CD4-positive, alpha-beta T cell treated with Interleukin-2 at 100 ng/mL for 4 hours (primary cell): Measurements from ENCODE around the gene C16orf92.
"Not testable (repeated sequence)": the region's sequence is repeated elsewhere in the genome, so short reads cannot be mapped to it uniquely, and the experiment has no call there.

ENCODE experiments used
- DNase-seq: peaks from one replicate; pipeline ENCODE4 v3.0.0-alpha.2; 2020; ENCODE audit warnings: low spot score

The C16orf92 gene

DNA sequence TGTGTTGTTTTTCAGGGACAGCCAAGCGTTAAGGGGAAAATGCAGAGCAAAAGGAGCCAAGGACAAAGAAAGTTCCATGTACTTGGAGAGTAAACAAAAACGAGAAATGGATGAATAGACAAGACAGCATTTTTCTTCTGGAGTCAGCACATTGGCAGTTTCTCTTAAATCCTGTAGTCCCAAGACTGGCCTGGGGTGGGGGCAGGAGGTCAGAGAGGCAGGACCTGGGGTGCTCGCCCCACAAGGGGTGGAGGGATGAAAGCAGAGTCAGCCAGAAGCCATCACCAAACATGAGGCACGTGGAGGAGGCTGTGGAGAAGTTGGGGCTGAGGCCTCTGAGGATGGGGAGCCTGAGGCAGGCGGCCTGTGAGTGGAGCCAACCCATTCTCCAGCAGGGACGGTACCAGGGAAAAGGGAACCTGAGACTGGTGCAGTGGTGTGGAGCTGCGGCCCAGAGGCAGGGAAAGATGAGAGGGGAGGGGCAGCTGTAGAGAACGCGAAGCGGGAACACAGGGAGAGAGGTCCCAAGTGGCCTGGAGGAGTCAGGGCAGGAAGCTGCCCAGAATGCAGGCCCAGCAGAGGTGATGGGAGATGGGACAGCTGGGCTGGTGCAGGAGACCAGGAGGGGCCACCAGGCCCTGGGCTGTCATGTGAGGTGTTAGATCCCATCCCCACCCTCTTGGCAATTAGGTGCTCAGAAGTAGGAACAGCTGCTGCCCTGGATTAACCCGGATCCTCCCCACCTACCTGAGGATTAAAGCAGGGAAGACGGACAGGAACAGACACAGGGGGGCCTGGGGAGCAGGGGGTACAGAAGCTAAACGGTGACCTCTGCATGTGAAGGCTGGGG lies 4.8 kb downstream of the C16orf92 start:
- DNase-seq = no peak

DNA sequence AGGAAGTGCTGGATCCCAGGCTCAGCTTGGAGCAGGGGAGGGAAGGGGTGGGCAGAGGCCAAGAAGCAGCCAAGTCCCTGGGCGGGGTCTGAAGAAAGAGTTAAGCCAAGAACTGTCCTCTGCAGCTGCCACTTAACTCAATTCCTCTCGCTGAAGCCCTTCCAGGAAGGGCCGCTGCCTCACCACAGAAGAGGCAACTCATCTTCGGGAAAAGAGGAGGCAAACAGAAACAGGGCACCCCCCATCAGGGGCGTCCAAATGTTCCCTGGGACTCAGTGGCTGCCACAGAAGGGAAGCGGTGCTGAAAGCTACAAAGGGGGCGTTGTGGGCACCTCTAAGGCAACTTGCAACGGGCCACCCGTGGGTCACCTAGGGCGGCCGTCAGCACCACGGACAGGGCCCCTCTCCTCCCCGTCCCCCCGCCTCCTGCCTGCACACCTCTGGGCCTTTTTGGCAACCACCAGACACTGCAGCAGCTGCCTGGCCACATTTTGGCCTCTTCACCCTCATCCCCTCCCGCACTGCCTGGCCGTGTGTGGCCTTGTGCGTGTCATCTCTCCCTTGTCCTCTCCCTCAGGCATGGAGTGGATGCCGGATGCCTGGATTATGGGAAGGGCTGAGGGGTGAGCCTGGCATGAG lies 5.6 kb downstream of the C16orf92 start:
- no peak for DNase-seq

DNA sequence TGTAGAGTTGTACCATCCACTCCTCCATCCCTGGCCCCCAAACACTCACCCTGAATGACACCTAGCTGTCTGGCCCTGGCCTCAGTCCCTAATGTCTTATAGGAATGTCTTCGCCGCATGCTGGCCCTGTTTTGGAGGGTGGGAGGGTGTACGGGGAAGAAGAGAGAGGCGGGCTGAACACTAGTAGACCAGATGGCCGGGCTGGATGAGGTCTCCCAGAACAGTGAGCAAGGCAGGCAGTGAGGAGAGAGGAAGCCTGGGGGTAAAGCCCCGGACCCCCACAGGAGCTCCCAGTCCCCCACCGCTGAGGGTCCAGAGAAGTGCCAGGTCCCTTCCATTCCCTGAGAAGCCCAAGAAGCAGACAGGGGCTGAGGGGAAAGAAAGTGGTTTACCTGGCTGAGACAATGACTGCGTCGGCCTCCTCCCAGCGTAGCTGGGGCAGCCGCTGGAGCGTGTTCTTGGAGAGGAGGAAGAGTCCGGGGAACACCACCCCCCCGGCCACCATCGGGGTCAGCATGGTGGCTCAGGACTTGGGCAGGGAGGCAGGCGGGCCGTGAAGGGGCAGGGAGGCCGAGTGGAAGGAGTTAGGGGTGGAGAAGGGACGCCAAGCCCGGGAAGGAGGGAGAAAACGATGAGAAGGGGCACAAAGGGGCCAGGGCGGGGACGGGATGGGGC lies 7.2 kb downstream of the C16orf92 start:
- DNase-seq = no peak

DNA sequence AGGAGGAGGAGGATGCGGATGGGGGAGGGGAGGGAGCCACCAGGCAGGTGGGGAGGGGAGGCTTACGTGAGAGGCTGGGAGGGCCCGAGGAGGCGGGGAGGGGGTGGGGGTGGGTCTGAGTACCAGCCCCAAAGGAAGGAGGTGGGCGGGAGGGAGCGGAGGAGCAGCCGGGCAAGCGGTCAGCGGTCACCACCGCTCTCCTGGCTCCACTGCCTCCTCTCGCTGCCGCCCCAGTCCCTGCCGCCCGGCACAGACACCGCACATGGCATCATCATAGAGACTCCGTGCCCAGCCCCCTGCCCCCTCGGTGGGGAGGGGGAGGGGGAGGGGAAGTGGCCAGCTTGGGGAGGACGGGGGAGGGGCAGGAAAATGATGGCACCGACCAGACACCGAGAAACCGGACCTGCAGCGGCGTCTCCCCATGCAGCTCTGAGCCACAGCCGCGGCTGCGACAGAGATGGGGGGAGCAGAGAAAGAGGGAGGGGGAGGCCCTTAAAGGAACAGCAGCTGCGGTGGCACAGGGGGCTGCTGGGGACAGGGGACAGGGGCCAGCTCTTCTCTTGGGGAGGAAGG lies 7.9 kb downstream of the C16orf92 start, which contains the start of gene TLCD3B:
Gene TLCD3B (minus strand): TSS at position 431 of the 573 bp plus-strand sequence. CDS start 744 bp downstream, outside the sequence.
- no peak for DNase-seq

- DNase-seq = no peak
Measured at GRCh38 chr16:30031477-30031918, 8.5 kb downstream of the C16orf92 start.

DNA sequence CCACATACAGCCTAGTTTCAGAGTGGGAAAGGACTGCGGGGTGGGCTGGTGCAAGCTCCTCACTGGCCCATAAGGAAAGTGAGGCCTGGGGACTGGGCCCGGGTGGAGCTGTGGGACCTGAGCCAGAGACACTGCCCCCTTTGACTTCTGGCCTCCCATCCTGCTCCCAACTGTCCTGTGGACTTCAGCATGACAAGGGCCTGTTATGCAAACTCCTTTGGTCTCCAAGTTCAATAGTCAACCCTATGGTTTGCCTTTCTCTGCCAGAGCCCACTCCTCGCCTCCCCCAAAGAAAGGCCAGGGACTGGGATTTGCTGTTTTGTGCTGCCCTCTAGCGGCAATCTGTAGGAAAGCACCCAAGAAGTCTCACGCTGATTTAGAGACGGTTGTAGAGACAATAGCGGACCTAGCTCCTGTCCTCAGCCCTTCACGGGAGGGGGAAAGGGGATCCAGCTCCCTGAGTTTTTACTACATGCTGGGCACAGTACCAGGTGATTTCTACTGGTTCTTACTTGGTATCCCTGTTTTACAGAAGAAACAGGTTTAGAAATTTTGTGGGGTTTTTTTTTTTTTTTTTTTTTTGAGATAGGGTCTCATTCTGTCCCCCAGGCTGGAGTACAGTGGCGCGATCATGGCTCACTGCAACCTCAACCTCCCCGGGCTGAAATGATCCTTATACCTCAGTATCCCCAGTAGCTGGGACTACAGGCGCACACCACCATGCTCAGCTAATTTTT lies 9.3 kb downstream of the C16orf92 start:
- DNase-seq = peak; percentile 75

DNA sequence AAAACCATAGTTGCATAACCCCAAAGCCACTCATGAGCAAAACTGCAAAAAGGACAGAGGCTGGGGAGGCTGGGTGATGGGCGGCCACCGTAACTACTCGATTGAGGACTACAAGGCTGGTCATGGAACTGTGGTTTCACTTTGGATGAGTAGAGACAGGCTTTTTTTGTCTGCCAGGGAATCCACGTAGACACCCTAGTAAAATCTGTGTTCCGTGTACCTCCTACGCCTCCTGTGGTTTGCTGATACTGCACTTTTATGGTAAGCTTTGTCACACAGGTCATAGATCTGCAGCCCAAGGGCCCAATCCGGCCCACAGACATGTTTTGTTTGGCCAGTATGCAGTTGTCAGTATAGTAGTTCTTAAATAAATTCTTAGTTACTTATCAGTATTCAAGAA lies 10.3 kb downstream of the C16orf92 start:
- DNase-seq = no peak

GRCh38 chr16:30040221-30040620 lies 17.2 kb downstream of the C16orf92 start:
- no peak for DNase-seq

DNA sequence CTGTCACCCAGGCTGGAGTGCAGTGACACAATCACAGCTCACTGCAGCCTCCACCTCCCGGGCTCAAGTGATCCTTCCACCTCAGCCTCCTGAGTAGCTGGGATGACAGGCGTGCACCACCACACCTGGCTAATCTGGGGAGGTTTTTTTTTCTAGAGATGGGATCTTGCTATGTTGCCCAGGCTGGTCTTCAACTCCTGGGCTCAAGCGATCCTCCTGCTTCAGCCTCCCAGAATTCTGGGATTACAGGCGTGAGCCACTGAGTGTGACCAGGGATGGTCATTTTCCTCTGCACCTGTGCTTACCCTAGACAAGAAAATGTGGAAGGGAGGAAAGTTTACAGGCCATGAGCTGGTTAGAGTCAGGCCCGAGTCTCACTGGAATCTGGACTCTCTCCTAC lies 17.7 kb downstream of the C16orf92 start:
- not testable (repeated sequence) for DNase-seq

GRCh38 chr16:30041841-30042240 lies 18.8 kb downstream of the C16orf92 start:
- peak; percentile 52 for DNase-seq

GRCh38 chr16:30046178-30046577 lies 23.2 kb downstream of the C16orf92 start:
- DNase-seq = no peak

- DNase-seq = no peak
Measured at GRCh38 chr16:30046588-30046987, 23.6 kb downstream of the C16orf92 start.

DNA sequence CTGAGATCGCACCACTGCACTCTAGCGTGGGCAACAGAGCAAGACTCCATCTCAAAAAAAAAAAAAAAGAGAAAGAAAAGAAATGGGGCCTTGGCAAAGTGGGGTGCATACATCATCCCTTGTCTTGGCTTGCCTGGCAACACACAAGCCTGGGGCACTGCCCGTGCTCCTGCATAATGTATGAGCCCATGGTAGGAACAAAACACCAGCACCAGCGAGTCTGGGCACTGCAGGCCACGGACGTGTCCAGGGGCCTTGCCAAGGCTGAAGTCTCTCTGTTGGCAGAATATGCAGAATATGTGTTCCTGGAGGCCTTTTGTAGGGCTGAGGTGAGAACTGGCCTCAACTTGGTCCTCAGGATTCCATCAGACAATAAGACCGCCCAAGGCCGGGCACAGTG lies 26.9 kb downstream of the C16orf92 start:
- DNase-seq = no peak

DNA sequence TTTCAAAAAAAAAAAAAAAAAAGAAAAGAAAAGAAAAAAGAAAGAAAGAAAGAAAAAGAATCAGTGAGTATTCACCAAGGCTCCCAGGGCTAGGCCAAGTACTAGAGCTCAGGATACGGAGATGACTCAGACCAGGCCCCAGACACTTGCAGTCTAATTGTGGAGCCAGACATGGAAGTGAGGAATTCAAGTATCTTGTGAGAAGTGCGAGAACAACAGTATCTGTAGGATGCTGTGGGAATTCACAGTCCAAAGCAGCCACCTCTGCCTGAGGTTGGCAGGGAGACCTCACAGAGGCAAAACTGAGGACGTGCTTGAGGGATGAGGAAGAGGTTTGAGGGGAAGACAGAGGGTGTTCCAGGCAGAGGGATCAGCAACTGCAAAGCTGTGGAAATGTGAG lies 28.5 kb downstream of the C16orf92 start:
- DNase-seq = no peak

GRCh38 chr16:30052671-30053372 lies 29.8 kb downstream of the C16orf92 start:
- peak; percentile 91 for DNase-seq

GRCh38 chr16:30053376-30054015 lies 30.5 kb downstream of the C16orf92 start:
- DNase-seq = no peak

DNA sequence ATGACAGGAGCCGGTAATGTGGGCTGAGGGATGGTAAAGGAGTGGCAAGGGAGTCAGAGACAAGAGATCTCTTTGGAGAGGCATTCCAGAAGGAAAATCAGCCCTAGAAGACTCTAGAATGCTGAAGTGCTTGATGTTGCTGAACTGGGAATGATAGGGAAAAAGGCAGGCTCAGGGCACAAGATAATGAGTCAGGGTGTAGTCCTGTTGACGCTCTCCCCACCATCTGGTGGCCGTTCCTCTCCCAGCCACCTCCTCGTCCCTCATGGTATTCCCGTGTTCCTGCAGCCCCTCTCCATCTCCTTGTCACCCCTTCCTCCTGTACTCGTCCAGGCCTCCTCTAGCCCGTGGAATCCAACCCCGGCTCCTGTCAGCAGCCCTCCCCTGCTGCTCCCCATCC lies 31.5 kb downstream of the C16orf92 start:
- no peak for DNase-seq

- DNase-seq = peak; percentile 45
Measured at GRCh38 chr16:30054959-30055553, 32.1 kb downstream of the C16orf92 start.

DNA sequence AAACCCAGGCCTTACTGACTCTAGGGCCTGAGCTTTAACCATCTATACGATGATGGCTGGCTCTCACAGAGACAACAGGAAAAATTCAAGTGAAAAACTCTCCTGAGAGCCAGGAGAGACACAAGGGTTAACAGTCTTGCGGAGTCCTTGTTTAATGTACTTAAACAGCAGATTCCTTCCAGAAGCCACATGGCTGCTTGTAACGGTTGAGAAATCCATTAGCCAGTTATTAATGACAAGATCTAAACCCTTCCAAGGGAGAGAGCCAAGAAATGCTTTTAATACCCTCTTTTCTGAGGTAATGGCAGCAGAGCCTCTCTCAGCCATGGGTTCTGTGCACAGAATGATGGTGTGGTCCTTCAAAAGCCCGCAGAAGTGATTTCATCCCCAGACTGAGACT lies 37.3 kb downstream of the C16orf92 start:
- DNase-seq = no peak
